LNCaP clone FGC (cell line): Measurements from ENCODE around the gene CLEC16A.

ENCODE experiments used
- DNase-seq: peaks from one replicate; pipeline ENCODE4 v3.0.0-alpha.2; 2011; ENCODE audit warnings: low read depth
- H3K4me3 ChIP-seq: 2 replicates; pipeline ENCODE4 v1.5.1; 2011; ENCODE audit warnings: mild to moderate bottlenecking, low read depth, low read length, control low read depth
- TF ChIP-seq, protein P1 (sequence below): IDR thresholded peaks from 2 replicates; pipeline ENCODE4 v1.5.1; 2012; ENCODE audit warnings: mild to moderate bottlenecking; ENCODE audit not compliant: control insufficient read depth, insufficient read depth; ENCODE audit errors: extremely low read depth

CLEC16A gene

GRCh38 chr16:11211977-11212797 is 267.8 kb downstream of the CLEC16A start:
- TF ChIP-seq, protein P1, sequence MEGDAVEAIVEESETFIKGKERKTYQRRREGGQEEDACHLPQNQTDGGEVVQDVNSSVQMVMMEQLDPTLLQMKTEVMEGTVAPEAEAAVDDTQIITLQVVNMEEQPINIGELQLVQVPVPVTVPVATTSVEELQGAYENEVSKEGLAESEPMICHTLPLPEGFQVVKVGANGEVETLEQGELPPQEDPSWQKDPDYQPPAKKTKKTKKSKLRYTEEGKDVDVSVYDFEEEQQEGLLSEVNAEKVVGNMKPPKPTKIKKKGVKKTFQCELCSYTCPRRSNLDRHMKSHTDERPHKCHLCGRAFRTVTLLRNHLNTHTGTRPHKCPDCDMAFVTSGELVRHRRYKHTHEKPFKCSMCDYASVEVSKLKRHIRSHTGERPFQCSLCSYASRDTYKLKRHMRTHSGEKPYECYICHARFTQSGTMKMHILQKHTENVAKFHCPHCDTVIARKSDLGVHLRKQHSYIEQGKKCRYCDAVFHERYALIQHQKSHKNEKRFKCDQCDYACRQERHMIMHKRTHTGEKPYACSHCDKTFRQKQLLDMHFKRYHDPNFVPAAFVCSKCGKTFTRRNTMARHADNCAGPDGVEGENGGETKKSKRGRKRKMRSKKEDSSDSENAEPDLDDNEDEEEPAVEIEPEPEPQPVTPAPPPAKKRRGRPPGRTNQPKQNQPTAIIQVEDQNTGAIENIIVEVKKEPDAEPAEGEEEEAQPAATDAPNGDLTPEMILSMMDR: no peak
- DNase-seq: no peak
- no peak overlapping the region for H3K4me3 ChIP-seq

- H3K4me3 ChIP-seq: no peak overlapping the region
- DNase-seq: no peak
- TF ChIP-seq, protein P1: no peak
Measured at GRCh38 chr16:11212798-11213196, 268.4 kb downstream of the CLEC16A start.

DNA sequence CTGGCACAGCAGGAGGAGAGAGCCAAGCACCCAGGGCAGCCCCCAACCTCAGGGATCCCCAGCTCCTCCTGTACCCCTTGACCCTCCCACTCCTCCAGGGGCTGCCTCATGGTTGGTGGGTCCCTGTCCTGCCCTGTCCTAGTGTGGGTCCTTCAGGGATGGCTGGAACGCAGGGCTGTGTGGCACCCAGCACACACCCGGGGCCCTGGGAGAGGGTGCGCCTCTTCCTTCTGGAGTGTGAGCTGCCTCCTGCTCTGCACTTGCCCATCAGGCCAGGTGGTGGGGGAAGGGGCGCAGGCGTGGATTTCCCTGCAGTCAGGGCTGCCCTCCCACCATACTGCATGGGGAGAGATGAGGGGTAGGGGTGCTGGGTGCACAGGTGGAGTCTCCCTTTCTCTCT is 269.0 kb downstream of the CLEC16A start:
- DNase-seq: no peak
- TF ChIP-seq, protein P1: no peak
- H3K4me3 ChIP-seq: no peak overlapping the region

GRCh38 chr16:11213799-11214198 is 269.4 kb downstream of the CLEC16A start:
- no peak overlapping the region for H3K4me3 ChIP-seq
- DNase-seq: no peak
- TF ChIP-seq, protein P1: no peak

GRCh38 chr16:11215935-11216556 is 271.7 kb downstream of the CLEC16A start:
- H3K4me3 ChIP-seq: no peak overlapping the region
- TF ChIP-seq, protein P1: no peak
- no peak for DNase-seq

DNA sequence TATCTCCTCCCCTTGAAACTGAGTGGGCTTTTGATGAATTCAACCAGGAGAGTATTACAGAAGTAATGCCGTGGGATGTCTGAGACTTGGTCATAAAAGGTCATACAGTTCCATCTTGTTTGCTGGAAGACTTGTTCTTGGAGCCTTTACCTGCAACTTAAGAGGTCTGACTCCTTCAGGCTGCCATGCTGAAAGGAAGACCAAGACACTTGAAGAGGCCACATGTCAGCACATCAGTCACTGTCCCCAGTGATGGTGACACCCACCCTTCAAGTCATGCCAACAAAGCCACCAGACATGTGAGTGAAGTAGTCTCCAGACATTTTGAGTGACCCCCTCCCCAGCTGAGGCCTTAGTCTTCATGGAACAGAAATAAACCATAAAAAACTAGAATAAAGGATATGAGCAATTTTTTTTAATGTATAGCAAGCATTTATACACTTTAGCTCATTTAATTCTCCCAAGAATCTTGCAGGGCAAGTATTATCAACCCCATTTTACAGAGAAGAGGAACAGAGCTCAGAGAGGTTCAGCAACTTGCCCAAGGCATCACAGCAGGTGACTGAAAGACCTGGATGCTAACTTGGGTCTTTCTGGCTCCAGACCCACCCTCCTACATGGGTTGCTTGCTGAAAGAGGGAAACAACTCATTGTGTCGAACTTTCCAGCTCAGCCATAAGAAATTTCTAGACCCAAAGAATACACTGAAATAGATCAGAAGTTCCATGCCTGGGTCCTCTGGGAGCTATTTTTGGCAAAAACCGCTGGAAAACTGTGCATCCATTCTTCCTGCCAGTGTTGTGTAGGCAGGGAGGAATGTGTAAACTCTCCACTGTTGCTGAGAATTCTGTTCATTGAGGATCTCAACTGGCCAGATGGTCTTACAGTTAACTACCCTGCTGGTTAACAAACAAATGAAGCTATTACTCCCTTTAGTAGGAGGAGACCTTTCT is 273.6 kb downstream of the CLEC16A start:
- no peak overlapping the region for H3K4me3 ChIP-seq
- DNase-seq: no peak
- TF ChIP-seq, protein P1: no peak
